ENCODE results near the gene LUC7L3.
A peak's percentile ranks its signal among the peaks of the same experiment; 100 is the strongest.
"Not testable (repeated sequence)": the region's sequence is repeated elsewhere in the genome, so short reads cannot be mapped to it uniquely, and the experiment has no call there.

Gene LUC7L3

DNA sequence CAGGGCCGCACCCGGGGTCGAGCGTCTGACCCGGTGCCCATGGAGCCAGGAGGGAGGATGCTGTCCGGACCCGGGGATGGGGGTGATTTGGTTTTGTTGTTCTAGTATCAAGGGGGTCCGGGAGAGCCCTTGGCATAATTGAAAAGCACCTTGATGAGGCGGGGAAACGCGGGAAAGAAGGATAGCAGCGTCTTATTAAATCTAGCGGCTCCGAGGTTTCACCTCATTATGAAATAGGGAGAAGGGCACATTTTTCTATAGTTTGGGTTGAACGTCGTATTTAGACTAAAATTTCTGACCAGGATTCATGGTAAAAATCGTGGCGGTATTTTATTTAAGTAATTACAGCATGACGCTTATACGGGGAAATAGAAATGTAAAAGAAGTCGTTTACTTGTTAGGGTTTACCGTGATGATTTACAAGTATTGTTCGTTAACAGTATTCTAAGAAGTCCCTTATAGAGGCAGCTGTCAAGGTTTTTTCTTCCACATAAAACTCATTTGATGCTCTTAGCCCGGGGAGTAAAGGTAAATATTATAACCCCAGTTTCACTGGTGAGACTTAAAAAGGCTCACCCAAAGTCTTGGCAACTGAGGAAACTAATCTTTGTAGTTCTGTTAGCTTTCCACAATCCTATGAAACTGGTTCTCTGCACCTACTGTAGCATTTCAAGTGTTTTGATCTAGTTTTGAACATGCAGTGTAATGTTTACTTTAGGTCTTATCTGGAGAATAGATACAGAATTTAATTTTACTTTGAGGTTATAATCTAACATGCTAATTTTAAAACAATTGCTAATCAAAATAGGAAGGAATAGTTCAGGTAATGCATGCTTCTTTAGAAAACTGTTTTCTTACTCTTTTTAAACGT lies 756 bp downstream of the LUC7L3 start:
- H3K27ac ChIP-seq, result peak overlapping the region; percentile 99
- TF ChIP-seq CTCF (conservative IDR thresholded peaks at IDR 0.05), result no peak

GRCh38 chr17:50721194-50722010 lies 2.0 kb downstream of the LUC7L3 start:
- peak overlapping the region; percentile 99 for H3K27ac ChIP-seq
- no peak for TF ChIP-seq CTCF (conservative IDR thresholded peaks at IDR 0.05)

DNA sequence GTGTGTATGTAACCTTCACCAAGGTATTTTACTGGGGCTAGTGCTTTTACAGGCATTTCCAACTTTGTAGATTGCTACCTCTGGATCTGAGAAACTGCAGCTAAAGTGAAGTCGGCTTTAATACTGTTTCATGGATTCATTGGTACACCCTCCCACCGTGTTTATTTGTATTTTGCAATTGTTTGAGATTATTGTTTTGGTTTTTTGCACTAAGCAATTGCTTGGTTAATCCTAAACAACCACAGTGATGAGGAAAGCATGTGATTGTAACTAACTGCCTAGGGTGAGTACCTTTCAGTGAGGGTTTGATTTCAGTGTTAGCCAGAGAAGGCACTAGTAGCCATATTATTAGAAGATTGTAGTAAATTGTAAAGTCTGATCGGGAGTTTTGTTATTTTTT lies 3.3 kb downstream of the LUC7L3 start:
- TF ChIP-seq CTCF (conservative IDR thresholded peaks at IDR 0.05), result no peak
- peak overlapping the region; percentile 99 for H3K27ac ChIP-seq

GRCh38 chr17:50724622-50725021 lies 5.2 kb downstream of the LUC7L3 start:
- H3K27ac ChIP-seq, result not testable (repeated sequence)

- H3K27ac ChIP-seq, result no peak overlapping the region
- TF ChIP-seq CTCF (conservative IDR thresholded peaks at IDR 0.05), result no peak
Measured at GRCh38 chr17:50725769-50726655, 6.6 kb downstream of the LUC7L3 start.

DNA sequence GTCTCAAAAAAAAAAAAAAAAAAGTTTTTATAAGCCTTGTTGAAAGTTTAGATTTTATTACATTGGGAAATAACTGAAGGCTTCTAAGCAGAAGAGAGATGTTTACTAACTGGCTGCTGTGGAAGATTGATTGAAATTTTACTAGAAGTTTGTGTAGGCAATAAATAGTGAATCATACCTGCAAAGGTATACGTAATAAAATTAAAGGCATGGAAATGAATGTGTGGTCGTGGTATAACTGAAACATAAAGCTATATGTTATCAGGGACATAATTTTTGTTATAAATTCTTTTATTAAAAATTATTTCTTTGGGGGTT lies 8.7 kb downstream of the LUC7L3 start:
- no peak for TF ChIP-seq CTCF (conservative IDR thresholded peaks at IDR 0.05)
- no peak overlapping the region for H3K27ac ChIP-seq

DNA sequence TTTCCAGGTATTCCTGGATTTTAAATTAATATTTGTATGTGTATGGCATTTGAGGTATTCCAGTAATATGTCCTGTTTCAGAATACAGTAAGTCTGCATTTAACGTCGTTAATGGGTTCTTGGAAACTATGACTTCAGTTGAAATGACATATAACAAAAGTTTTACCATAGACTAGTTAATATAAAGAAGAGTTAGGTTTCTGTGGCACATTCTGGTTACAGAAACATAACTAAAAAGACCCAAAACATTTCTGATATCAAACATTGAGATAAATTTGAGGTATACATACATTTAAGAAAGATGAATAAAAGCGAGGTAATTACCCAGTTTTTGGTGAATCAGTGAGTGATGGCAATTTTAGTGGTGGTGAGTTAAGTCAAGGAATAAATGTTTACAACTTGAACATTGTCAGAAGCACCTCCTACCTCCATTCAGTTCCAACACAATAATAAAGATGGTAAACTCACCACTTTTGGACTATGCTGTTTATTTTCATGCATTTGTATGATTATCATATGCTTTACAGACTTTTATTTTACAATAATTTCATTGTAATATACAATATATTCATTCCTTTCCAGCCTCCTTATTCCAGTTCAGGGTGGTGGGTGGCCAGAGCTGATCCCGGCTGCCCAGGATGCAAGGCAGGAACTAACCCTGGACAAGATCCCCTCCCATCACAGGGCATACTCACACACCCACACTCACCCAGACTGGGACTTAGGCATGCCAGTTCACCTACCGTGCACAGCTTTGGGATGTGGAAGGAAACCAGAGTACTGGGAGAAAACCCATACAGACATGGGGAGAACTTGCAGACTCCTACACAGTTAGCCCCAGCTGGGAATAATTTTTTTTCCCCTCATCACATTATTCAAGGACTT lies 9.7 kb downstream of the LUC7L3 start:
- H3K27ac ChIP-seq, result no peak overlapping the region
- TF ChIP-seq CTCF (conservative IDR thresholded peaks at IDR 0.05), result no peak
